K562 (cell line): ENCODE results near the gene AS3MT. TPM values are rescaled to one million over a fixed set of nuclear protein-coding genes. Genes with fewer than 3 reads are reported as not detected.

Source experiments
- ARID2 ChIP-seq: fragments of 450-650 bp; IDR thresholded peaks from 2 replicates; pipeline ENCODE4 v1.6.1; 2017; ENCODE audit warnings: antibody characterized with exemption, mild to moderate bottlenecking
- CHD4 ChIP-seq: fragments of 200-600 bp; sonication (generic); IDR thresholded peaks from 3 replicates; pipeline ENCODE4 v1.6.1; 2012; ENCODE audit warnings: low read depth, mild to moderate bottlenecking, mixed read lengths, low read length, inconsistent platforms; ENCODE audit not compliant: insufficient read depth, insufficient replicate concordance, poor library complexity, severe bottlenecking
- CXXC5 ChIP-seq: fragments of 250-450 bp; sonication (Bioruptor Pico); IDR thresholded peaks from 2 replicates; pipeline ENCODE4 v1.8.0; 2022; ENCODE audit warnings: inconsistent platforms, mild to moderate bottlenecking, moderate library complexity
- EWSR1 ChIP-seq: fragments of 450-650 bp; IDR thresholded peaks from 2 replicates; pipeline ENCODE4 v1.6.1; 2018; ENCODE audit warnings: borderline replicate concordance, mild to moderate bottlenecking, low read depth, moderate library complexity; ENCODE audit not compliant: partially characterized antibody
- FIP1L1 ChIP-seq: fragments of 200-400 bp; formaldehyde crosslinking; IDR thresholded peaks from 2 replicates; pipeline ENCODE4 v1.6.1; 2018; ENCODE audit warnings: mild to moderate bottlenecking, low read depth, low read length; ENCODE audit not compliant: poor library complexity, severe bottlenecking
- JUND ChIP-seq, 2 experiments: IDR thresholded peaks; 2 replicates in 1 of 2; 3 replicates in 1 of 2; pipeline ENCODE4 v1.6.1; 2011; ENCODE audit warnings: borderline replicate concordance in 2 of 2, low read depth in 2 of 2, low read length in 2 of 2, improper control_type of control experiment in 1 of 2, missing biosample characterization in 1 of 2, missing genetic modification characterization in 1 of 2, missing genetic modification reagents in 1 of 2
- KAT8 ChIP-seq: fragments of 450-650 bp; IDR thresholded peaks from 2 replicates; pipeline ENCODE4 v1.6.1; 2016; ENCODE audit warnings: low read depth, mild to moderate bottlenecking
- MYC ChIP-seq, 2 experiments: fragments of 250-450 bp in 1 of 2; sonication (Bioruptor Pico) in 1 of 2; IDR thresholded peaks; 2 replicates each; pipeline versions ENCODE4 v1.5.1 to v1.6.1; 2012 to 2021; ENCODE audit warnings: low read depth in 2 of 2, borderline replicate concordance in 1 of 2, improper control_type of control experiment in 1 of 2, low read length in 1 of 2, mild to moderate bottlenecking in 1 of 2, moderate library complexity in 1 of 2
- MYNN ChIP-seq, 2 experiments: sonication (generic); formaldehyde crosslinking in 1 of 2; IDR thresholded peaks; 2 replicates each; pipeline versions ENCODE4 v1.5.0 to v1.6.1; 2016 to 2020; ENCODE audit warnings: antibody characterized with exemption in 1 of 2, missing genetic modification reagents in 1 of 2
- NFATC3 ChIP-seq: fragments of 450-650 bp; IDR thresholded peaks from 2 replicates; pipeline ENCODE4 v1.6.1; 2017; ENCODE audit warnings: mild to moderate bottlenecking
- PML ChIP-seq: IDR thresholded peaks from 2 replicates; pipeline ENCODE4 v1.6.1; 2012; ENCODE audit warnings: low read length, inconsistent platforms
- POLR2AphosphoS5 ChIP-seq: IDR thresholded peaks from 2 replicates; pipeline ENCODE4 v1.6.1; 2011; ENCODE audit warnings: mild to moderate bottlenecking, low read depth, low read length, moderate library complexity; ENCODE audit not compliant: control insufficient read depth, insufficient read depth
- RAD51 ChIP-seq: fragments of 450-650 bp; IDR thresholded peaks from 2 replicates; pipeline ENCODE4 v1.7.1; 2016; ENCODE audit warnings: low read depth, mild to moderate bottlenecking, borderline replicate concordance
- RBM14 ChIP-seq: fragments of 200-400 bp; formaldehyde crosslinking; IDR thresholded peaks from 2 replicates; pipeline ENCODE4 v1.6.1; 2018; ENCODE audit warnings: low read depth, mild to moderate bottlenecking, low read length, moderate library complexity, borderline replicate concordance; ENCODE audit not compliant: insufficient read depth
- RBM39 ChIP-seq: fragments of 200-400 bp; formaldehyde crosslinking; optimal IDR thresholded peaks from 2 replicates; pipeline ENCODE3; 2018; ENCODE audit warnings: low read depth, low read length
- RFX5 ChIP-seq: IDR thresholded peaks from 2 replicates; pipeline ENCODE4 v1.6.1; 2011; ENCODE audit warnings: low read depth, mild to moderate bottlenecking, improper control_type of control experiment, low read length
- SIN3A ChIP-seq, 2 experiments: fragments of 150-350 bp in 1 of 2; IDR thresholded peaks; 2 replicates each; pipeline ENCODE4 v1.6.1; 2011 to 2016; ENCODE audit warnings: borderline replicate concordance in 2 of 2, low read depth in 2 of 2, low read length in 2 of 2, mild to moderate bottlenecking in 2 of 2, moderate library complexity in 2 of 2; ENCODE audit not compliant: control insufficient read depth in 1 of 2
- SREBF2 ChIP-seq: sonication (generic); formaldehyde crosslinking; IDR thresholded peaks from 2 replicates; pipeline ENCODE4 v1.4.0; 2020; ENCODE audit warnings: mild to moderate bottlenecking, missing genetic modification reagents
- TARDBP ChIP-seq: fragments of 450-650 bp; IDR thresholded peaks from 2 replicates; pipeline ENCODE4 v1.6.1; 2016
- ZBTB7A ChIP-seq: IDR thresholded peaks from 2 replicates; pipeline ENCODE4 v1.6.1; 2011; ENCODE audit warnings: low read depth, mild to moderate bottlenecking, low read length, moderate library complexity, borderline replicate concordance; ENCODE audit not compliant: control insufficient read depth
- ZFX ChIP-seq: sonication (generic); formaldehyde crosslinking; IDR thresholded peaks from 2 replicates; pipeline ENCODE4 v1.8.0; 2022; ENCODE audit warnings: mild to moderate bottlenecking, missing genetic modification reagents, moderate library complexity
- ZNF12 ChIP-seq: sonication (generic); formaldehyde crosslinking; IDR thresholded peaks from 2 replicates; pipeline ENCODE4 v1.4.0; 2020; ENCODE audit warnings: mild to moderate bottlenecking, missing genetic modification reagents
- ZNF589 ChIP-seq: fragments of 200-800 bp; sonication (Bioruptor generic); IDR thresholded peaks from 2 replicates; pipeline ENCODE4 v1.6.1; 2016; ENCODE audit warnings: low read depth, missing genetic modification characterization, missing compliant biosample characterization
- polyA plus RNA-seq, 8 experiments: library from polyadenylated mRNA; depleted of rRNA in 4 of 8; stranded (reverse) in 5 of 8; unstranded in 3 of 8; fragments of >200 nt; fragmentation: Nextera tagmentation in 2 of 8; fragmentation: Illumina TruSeq in 1 of 8; extraction: Ambion mirVana in 2 of 8; extraction: Trizol in 1 of 8; gene quantifications; 2 replicates each; pipeline versions ENCODE4 v1.2.1 to v1.2.3, GENCODE V29; 2011 to 2014; ENCODE audit warnings: inconsistent platforms in 1 of 8, missing spikeins in 1 of 8
- total RNA-seq, 7 experiments: library from RNA; depleted of rRNA in 6 of 7; stranded (reverse); fragments of >200 nt in 6 of 7; fragmentation: Illumina TruSeq in 2 of 7; extraction: Trizol in 2 of 7; gene quantifications; 2 replicates each; pipeline versions ENCODE4 v1.2.1 to v1.2.3, GENCODE V29; 2011 to 2021; ENCODE audit warnings: low replicate concordance in 1 of 7

Gene AS3MT
- total and polyA plus RNA-seq, 9 of the 15 experiments (the other 6 are each of a cell fraction or from before 2014, with no cell fraction given): 0.04 to 0.33 (median 0.19) TPM; not detected in 2

- TF ChIP-seq SIN3A (IDR thresholded peaks at IDR 0.05; ENCODE audit: borderline replicate concordance in 2 of 2, control insufficient read depth in 1 of 2, low read depth in 2 of 2, low read length in 2 of 2) (peak in 1 of 2 experiments; percentile 33; a peak in 1 of 4 replicates), CHD4 (no peak), ZBTB7A (0 out of 2 replicates have a peak, but pooled peaks have one; percentile 22), CXXC5 (CRISPR knock-in tag) (peak; percentile 43), RBM14 (no peak), ARID2 (peak; percentile 90), TARDBP (0 out of 2 replicates have a peak, but pooled peaks have one; percentile 21), MYNN (IDR thresholded peaks at IDR 0.05) (no peak), MYNN (CRISPR knock-in tag; IDR thresholded peaks at IDR 0.05) (no peak), POLR2AphosphoS5 (no peak), ZFX (CRISPR knock-in tag) (peak; percentile 41; the same call in 1 of the 2 replicates), NFATC3 (no peak), ZNF589 (CRISPR knock-in tag) (no peak), KAT8 (no peak), ZNF12 (CRISPR knock-in tag) (no peak), JUND (IDR thresholded peaks at IDR 0.05; ENCODE audit: borderline replicate concordance, low read depth, low read length) (0 out of 2 replicates have a peak, but pooled peaks have one; percentile 2), JUND (tag; IDR thresholded peaks at IDR 0.05; ENCODE audit: borderline replicate concordance, low read depth, low read length) (no peak), RFX5 (no peak), FIP1L1 (peak; percentile 59), EWSR1 (no peak), RAD51 (no peak), PML (no peak), SREBF2 (CRISPR knock-in tag) (no peak), MYC (IDR thresholded peaks at IDR 0.05; ENCODE audit: low read depth, low read length) (no peak), MYC (CRISPR knock-in tag; IDR thresholded peaks at IDR 0.05; ENCODE audit: borderline replicate concordance, low read depth) (0 out of 2 replicates have a peak, but pooled peaks have one; percentile 55), RBM39 (no peak)
These were observed 48.2 kb downstream of the AS3MT start (continued) for GRCh38 chr10:102917314-102917961.
